Activated CD8-positive, alpha-beta memory T cell treated with anti-CD3 and anti-CD28 coated beads for 24 hours (primary cell): ENCODE measurements around the gene RTF1.
"Not testable (repeated sequence)": the region's sequence is repeated elsewhere in the genome, so short reads cannot be mapped to it uniquely, and the experiment has no call there.

ENCODE experiments used
- DNase-seq: peaks from one replicate; pipeline ENCODE4 v3.0.0-alpha.2; 2020

Gene RTF1

DNA sequence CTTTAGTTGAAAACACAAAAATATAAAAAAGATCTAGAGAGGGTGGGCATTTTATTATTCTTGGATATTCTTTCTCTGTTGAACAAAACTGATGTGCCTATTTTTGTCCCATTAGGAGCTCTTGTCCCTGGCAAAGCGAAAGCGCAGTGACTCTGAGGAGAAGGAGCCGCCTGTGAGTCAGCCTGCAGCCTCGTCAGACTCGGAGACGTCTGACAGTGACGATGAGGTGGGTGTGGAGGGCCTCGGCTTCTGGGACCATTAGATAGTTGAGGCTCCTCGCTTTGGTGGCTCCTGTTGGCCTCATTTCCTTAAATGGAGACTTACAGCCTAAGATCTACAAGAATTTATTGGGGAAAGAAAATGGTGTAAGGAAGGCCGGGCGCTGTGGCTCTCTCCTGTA is 21.3 kb downstream of the RTF1 start:
- DNase-seq = no peak

DNA sequence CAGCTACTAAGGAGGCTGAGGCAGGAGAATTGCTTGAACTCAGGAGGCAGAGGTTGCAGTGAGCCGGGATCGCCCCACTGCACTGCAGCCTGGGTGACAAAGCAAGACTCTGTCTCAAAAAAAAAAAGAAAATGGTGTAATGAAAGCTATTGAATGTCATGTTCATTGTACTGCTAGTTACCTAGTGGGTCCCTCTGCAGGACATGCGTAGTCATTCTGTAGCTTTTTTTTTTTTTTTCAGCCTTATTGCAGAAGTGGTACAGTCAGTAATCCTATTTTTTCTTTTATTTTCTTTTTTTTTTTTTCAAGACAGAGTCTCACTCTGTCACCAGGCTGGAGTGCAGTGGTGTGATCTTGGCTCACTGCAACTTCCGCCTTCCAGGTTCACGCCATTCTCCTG is 21.9 kb downstream of the RTF1 start:
- DNase-seq = not testable (repeated sequence)

DNA sequence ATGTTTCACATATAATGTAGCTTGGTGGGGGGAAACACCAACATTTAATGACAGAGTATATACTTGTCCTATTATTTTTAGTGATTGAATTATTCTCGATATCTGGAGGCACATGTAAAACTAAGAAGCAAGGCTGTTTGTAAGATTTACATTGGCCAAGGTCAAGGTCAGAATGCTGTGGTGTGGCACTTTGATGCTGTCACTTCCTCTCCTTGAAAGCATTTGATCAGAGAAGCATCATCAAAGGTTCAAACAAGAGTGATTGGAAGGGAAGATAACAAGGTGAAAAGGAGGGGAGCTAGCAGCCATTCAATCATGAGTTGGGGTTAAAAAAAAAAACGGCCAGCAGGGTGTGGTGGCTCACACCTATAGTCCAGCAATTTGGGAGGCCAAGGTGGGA is 26.4 kb downstream of the RTF1 start:
- DNase-seq = no peak

DNA sequence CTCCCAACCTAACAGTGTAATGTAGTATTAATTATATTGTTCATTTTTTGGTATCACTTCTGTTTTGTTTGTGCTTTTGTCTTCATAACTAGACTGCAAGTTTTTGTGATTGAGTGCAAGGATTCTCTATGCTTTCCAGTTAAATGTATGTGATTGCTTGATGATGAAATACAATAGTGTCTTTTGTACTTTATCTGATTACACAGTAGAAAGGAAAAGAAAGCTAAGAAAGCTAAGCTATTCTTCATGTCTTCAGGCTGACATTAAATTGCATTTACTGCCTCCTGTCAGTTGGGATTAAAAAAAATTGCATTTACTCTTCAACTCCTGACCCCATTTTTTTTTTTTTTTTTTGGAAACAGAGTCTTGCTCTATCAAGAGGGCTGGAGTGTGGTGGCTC is 28.5 kb downstream of the RTF1 start:
- DNase-seq = no peak

- no peak for DNase-seq
These were observed 45.3 kb downstream of the RTF1 start for GRCh38 chr15:41462084-41462795.

DNA sequence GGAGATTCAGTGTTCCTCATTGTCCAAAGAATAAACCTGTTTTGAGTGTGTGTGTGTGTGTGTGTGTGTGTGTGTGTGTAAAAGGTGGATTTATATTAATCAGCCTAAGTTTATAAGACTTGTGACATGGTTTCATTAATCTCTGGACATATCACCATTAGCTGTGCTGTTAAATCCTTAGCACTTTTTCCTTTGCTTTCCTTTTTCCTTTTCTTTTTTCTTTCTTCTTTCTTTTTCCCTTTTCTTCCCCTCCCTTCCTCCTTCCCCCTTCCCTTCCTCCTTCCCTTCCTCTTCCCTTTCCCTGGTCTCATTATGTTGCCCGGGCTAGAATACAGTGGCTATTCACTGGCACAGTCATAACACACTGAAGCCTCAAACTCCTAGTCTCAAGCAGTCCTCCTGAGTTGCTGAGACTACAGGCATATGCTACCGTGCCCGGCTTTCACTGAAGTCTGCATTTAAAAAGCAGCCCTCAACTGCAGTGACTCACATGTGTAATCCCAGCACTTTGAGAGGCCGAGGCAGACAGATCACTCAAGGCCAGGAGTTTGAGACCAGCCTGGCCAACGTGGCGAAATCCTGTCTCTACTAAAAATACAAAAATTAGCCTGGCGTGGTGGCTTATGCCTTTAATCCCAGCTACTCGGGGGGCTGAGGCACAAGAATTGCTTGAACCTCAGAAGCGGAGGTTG is 48.1 kb downstream of the RTF1 start:
- DNase-seq = no peak

DNA sequence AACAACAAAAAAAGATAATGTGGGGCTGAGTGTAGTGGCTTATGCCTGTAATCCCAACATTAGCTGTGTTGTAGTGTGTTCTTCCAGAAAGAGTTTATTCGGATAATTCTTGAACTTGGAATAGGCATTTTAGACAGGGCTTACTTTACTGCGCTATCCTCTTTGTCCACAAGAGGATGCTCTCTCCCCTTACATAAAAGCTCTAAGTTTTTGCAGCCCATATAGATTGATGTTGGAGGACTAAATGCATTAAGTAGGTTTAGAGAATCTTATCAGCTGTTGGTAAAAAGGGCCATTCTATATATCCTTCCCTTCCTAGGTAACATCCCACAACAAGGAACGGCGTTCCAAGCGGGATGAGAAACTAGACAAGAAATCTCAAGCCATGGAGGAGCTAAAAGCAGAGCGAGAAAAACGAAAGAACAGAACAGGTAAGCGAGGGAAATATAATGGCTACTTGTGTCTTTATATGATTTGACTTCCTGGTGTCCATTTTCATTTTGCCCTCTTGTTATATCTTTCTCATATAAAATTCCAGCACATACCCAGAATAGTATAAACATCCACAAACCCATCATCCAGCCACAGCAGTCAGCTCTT is 49.0 kb downstream of the RTF1 start:
- no peak for DNase-seq

DNA sequence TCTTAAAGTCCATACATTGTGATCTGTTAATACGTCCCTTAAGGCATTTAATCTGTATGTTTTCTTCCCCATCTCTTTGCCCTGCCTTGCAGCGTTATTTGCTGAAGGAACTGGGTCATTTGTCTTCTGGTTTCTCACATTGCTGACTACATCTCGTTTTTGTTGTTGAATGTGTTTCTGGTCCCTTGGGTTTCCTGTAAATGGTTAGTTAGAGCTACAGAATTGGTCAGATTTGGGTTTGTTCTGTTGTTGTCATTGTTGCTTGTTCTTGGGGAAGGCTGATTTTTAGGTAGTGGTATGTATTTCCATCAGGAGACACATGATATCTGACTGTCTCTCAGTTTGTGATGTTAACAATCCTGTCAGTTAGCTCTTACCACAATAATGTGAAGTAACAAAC is 49.8 kb downstream of the RTF1 start:
- DNase-seq = no peak

- DNase-seq = not testable (repeated sequence)
These were observed 52.7 kb downstream of the RTF1 start for GRCh38 chr15:41469644-41470043.

- no peak for DNase-seq
These were observed 56.5 kb downstream of the RTF1 start for GRCh38 chr15:41473418-41473817.

GRCh38 chr15:41474436-41474835 is 57.5 kb downstream of the RTF1 start:
- no peak for DNase-seq

- DNase-seq = no peak
These were observed 58.0 kb downstream of the RTF1 start for GRCh38 chr15:41474941-41475340.

GRCh38 chr15:41476416-41477048 is 59.6 kb downstream of the RTF1 start:
- DNase-seq = no peak

DNA sequence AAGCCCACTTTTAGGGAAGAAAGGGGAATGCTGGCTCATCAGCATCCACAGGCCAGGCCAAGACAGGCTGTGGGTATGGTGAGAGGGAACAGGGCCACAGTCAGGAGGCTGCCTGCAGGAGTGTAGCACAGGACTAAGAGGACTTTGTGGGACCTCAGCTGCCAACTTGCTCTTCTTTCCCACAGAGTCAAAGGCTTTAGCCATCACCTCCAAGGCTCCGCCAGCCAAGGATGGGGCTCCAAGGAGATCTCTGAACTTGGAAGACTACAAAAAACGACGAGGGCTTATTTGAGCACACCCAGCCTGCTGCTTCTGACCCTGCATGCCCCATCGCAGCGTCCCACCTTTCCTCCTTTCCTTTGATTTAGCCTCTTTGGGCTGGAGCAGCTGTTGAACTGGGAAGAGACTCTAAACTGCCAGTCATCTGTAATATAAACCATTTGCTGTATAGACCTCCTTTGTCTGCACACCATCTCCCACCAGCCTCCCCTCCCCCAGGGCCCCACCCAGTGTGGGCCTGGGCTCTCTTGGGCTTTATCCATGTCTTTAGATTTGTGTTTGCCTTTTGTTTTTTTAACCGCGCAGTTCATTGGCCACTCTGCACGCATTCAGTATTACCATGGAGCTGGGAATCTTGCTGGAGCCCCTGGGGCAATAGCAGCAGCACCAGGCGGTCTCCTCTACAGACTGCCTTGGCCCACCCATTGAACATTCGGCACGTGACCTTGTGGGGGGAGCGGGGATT is 63.7 kb downstream of the RTF1 start:
- DNase-seq = no peak

- DNase-seq = no peak
These were observed 65.4 kb downstream of the RTF1 start for GRCh38 chr15:41482110-41482877.

- DNase-seq = no peak
These were observed 66.2 kb downstream of the RTF1 start for GRCh38 chr15:41483115-41483514.

GRCh38 chr15:41483519-41483918 is 66.6 kb downstream of the RTF1 start:
- DNase-seq = no peak

GRCh38 chr15:41484937-41485625 is 68.2 kb downstream of the RTF1 start:
- no peak for DNase-seq

- DNase-seq = no peak
These were observed 69.4 kb downstream of the RTF1 start for GRCh38 chr15:41486286-41486685.

- no peak for DNase-seq
These were observed 70.5 kb downstream of the RTF1 start for GRCh38 chr15:41487381-41487780.

GRCh38 chr15:41487802-41488201 is 70.9 kb downstream of the RTF1 start:
- no peak for DNase-seq

GRCh38 chr15:41489641-41490040 is 72.7 kb downstream of the RTF1 start:
- no peak for DNase-seq
